EL (cell line): Measurements from ENCODE around the gene ACE.
"Not testable (repeated sequence)": the region's sequence is repeated elsewhere in the genome, so short reads cannot be mapped to it uniquely, and the experiment has no call there.

ENCODE experiments used
- DNase-seq: peaks from one replicate; pipeline ENCODE4 v3.0.0-alpha.2; 2016

ACE gene

GRCh38 chr17:63445065-63445464 lies 31.8 kb upstream of the ACE start:
- DNase-seq = no peak

GRCh38 chr17:63445571-63445953 lies 31.3 kb upstream of the ACE start:
- DNase-seq = no peak

GRCh38 chr17:63445954-63446752 lies 30.7 kb upstream of the ACE start, which contains the start of gene CYB561:
Gene CYB561, minus strand, starts transcription at chr17:63446306. Its CDS starts 8,759 bp downstream, at chr17:63437547.
- DNase-seq = peak; percentile 72

GRCh38 chr17:63446753-63447470 lies 29.9 kb upstream of the ACE start:
- DNase-seq = peak; percentile 38

- DNase-seq = no peak
Measured at GRCh38 chr17:63447471-63448009, 29.3 kb upstream of the ACE start.

GRCh38 chr17:63448655-63449054 lies 28.2 kb upstream of the ACE start:
- no peak for DNase-seq

- no peak for DNase-seq
Measured at GRCh38 chr17:63450551-63450950, 26.3 kb upstream of the ACE start.

- DNase-seq = no peak
Measured at GRCh38 chr17:63451150-63451549, 25.7 kb upstream of the ACE start.

- no peak for DNase-seq
Measured at GRCh38 chr17:63452046-63452961, 24.6 kb upstream of the ACE start.

- DNase-seq = no peak
Measured at GRCh38 chr17:63452962-63453551, 23.8 kb upstream of the ACE start.

GRCh38 chr17:63454357-63454756 lies 22.5 kb upstream of the ACE start:
- not testable (repeated sequence) for DNase-seq

- no peak for DNase-seq
Measured at GRCh38 chr17:63454915-63455314, 21.9 kb upstream of the ACE start.

GRCh38 chr17:63455417-63455816 lies 21.4 kb upstream of the ACE start:
- DNase-seq = no peak

- no peak for DNase-seq
Measured at GRCh38 chr17:63458478-63458877, 18.4 kb upstream of the ACE start.

- DNase-seq = no peak
Measured at GRCh38 chr17:63460018-63460417, 16.8 kb upstream of the ACE start.

- no peak for DNase-seq
Measured at GRCh38 chr17:63463771-63464170, 13.1 kb upstream of the ACE start.

GRCh38 chr17:63464691-63465236 lies 12.1 kb upstream of the ACE start:
- no peak for DNase-seq

- not testable (repeated sequence) for DNase-seq
Measured at GRCh38 chr17:63468099-63468498, 8.8 kb upstream of the ACE start.

- DNase-seq = no peak
Measured at GRCh38 chr17:63474174-63474573, 2.7 kb upstream of the ACE start.

GRCh38 chr17:63474586-63475460 lies 2.0 kb upstream of the ACE start:
- no peak for DNase-seq
